Tibial artery (tissue), 4 donors: ENCODE measurements around the gene ENTPD8.

ENCODE experiments used
- DNase-seq, 2 donors: peaks; one replicate each; pipeline ENCODE4 v3.0.0-alpha.2; 2019
- H3K27ac ChIP-seq, 2 donors: fragments of 200-600 bp; sonication (generic) in 1 of 2; 1 replicate in 1 of 2; 2 replicates in 1 of 2; pipeline ENCODE4 v1.5.1; 2018 to 2019; ENCODE audit warnings: mild to moderate bottlenecking in 1 of 2
- H3K27me3 ChIP-seq, 2 donors: fragments of 200-600 bp; sonication (generic) in 1 of 2; one replicate each; pipeline versions ENCODE4 v1.5.1 to v1.6.0; 2016 to 2019
- H3K36me3 ChIP-seq, 3 donors: fragments of 200-600 bp; sonication (generic) in 2 of 3; one replicate each; pipeline ENCODE4 v1.5.1; 2016 to 2019; ENCODE audit warnings: mild to moderate bottlenecking in 2 of 3
- H3K4me1 ChIP-seq, 4 donors: fragments of 200-600 bp; sonication (generic) in 2 of 4; 1 replicate in 3 of 4; 2 replicates in 1 of 4; pipeline ENCODE4 v1.5.1; 2016 to 2019
- H3K4me3 ChIP-seq, 2 donors: fragments of 200-600 bp; sonication (generic) in 1 of 2; 1 replicate in 1 of 2; 2 replicates in 1 of 2; pipeline ENCODE4 v1.5.1; 2018 to 2019; ENCODE audit warnings: mild to moderate bottlenecking in 2 of 2
- H3K9me3 ChIP-seq, 3 donors: fragments of 200-600 bp; sonication (generic) in 1 of 3; one replicate each; pipeline ENCODE4 v1.5.1; 2016 to 2019
- CTCF ChIP-seq, 2 experiments: fragments of 200-600 bp in 1 of 2; fragments of 450-650 bp in 1 of 2; IDR thresholded peaks; one replicate each; pipeline ENCODE4 v1.5.1; 2017 to 2019; ENCODE audit warnings: antibody characterized with exemption in 2 of 2, mild to moderate bottlenecking in 1 of 2, moderate library complexity in 1 of 2
- intact Hi-C: fragments of 100-400 bp; cut with DNase I; formaldehyde crosslinking; loops from one replicate; pipeline ENCODE4 v1.15.0; 2023; ENCODE audit warnings: low total_unique reads

ENTPD8 gene

GRCh38 chr9:137429546-137429890 lies 11.6 kb downstream of the ENTPD8 start:
- Histone ChIP-seq H3K9me3 (no peaks in the 10 kb centered on the region), H3K36me3 (no peaks in the 10 kb centered on the region), H3K27ac (no peak overlapping the region), H3K4me1 (peaks cover 0 to 6% (median 0%) of the 10 kb centered on the region in 4 donors), H3K4me3 (no peak overlapping the region), H3K27me3 (peaks cover 0 to 30% of the 10 kb centered on the region in 2 donors)
- TF ChIP-seq CTCF (IDR thresholded peaks at IDR 0.05) = no peak
- intact Hi-C loops = no loop called here
- no peak for DNase-seq

- intact Hi-C loops = no loop called here
- no peak for DNase-seq
Observed at GRCh38 chr9:137428841-137429545, 12.2 kb downstream of the ENTPD8 start.

GRCh38 chr9:137428311-137428630 lies 12.9 kb downstream of the ENTPD8 start:
- H3K36me3 ChIP-seq = no peaks in the 10 kb centered on the region
- DNase-seq = no peak
- no peak for TF ChIP-seq CTCF (IDR thresholded peaks at IDR 0.05)
- H3K27ac ChIP-seq = no peak overlapping the region
- intact Hi-C loops = no loop called here
- no peaks in the 10 kb centered on the region for H3K9me3 ChIP-seq
- peaks cover 0 to 25% of the 10 kb centered on the region in 2 donors for H3K27me3 ChIP-seq
- H3K4me3 ChIP-seq = no peak overlapping the region
- H3K4me1 ChIP-seq = peaks cover 0 to 18% (median 10%) of the 10 kb centered on the region in 4 donors

More at GRCh38 chr9:137428841-137429545, 12.2 kb downstream of the ENTPD8 start:
- H3K4me1 ChIP-seq = peaks cover 0 to 11% (median 4%) of the 10 kb centered on the region in 4 donors
- H3K27me3 ChIP-seq = peaks cover 0 to 30% of the 10 kb centered on the region in 2 donors
- H3K4me3 ChIP-seq = no peak overlapping the region
- H3K27ac ChIP-seq = no peak overlapping the region
- no peaks in the 10 kb centered on the region for H3K9me3 ChIP-seq
- no peaks in the 10 kb centered on the region for H3K36me3 ChIP-seq
- no peak for TF ChIP-seq CTCF (IDR thresholded peaks at IDR 0.05)

GRCh38 chr9:137427454-137428310 lies 13.5 kb downstream of the ENTPD8 start:
- H3K4me1 ChIP-seq = peaks cover 0 to 18% (median 10%) of the 10 kb centered on the region in 4 donors
- peaks cover 0 to 24% of the 10 kb centered on the region in 2 donors for H3K27me3 ChIP-seq
- intact Hi-C loops = no loop called here
- DNase-seq = no peak
- no peaks in the 10 kb centered on the region for H3K9me3 ChIP-seq
- TF ChIP-seq CTCF (IDR thresholded peaks at IDR 0.05) = no peak
- H3K36me3 ChIP-seq = no peaks in the 10 kb centered on the region
- H3K27ac ChIP-seq = no peak overlapping the region
- no peak overlapping the region for H3K4me3 ChIP-seq

- Histone ChIP-seq H3K36me3 (no peaks in the 10 kb centered on the region), H3K27ac (no peak overlapping the region), H3K4me3 (no peak overlapping the region), H3K4me1 (peaks cover 0 to 24% (median 19%) of the 10 kb centered on the region in 4 donors), H3K9me3 (no peaks in the 10 kb centered on the region), H3K27me3 (peaks cover 0 to 21% of the 10 kb centered on the region in 2 donors)
- no peak for TF ChIP-seq CTCF (IDR thresholded peaks at IDR 0.05)
- intact Hi-C loops = no loop called here
- DNase-seq = no peak
Observed at GRCh38 chr9:137426018-137426681, 15.0 kb downstream of the ENTPD8 start.
